ENCODE data around the gene HBZ.
"Not testable (repeated sequence)": the region's sequence is repeated elsewhere in the genome, so short reads cannot be mapped to it uniquely, and the experiment has no call there.

HBZ gene

DNA sequence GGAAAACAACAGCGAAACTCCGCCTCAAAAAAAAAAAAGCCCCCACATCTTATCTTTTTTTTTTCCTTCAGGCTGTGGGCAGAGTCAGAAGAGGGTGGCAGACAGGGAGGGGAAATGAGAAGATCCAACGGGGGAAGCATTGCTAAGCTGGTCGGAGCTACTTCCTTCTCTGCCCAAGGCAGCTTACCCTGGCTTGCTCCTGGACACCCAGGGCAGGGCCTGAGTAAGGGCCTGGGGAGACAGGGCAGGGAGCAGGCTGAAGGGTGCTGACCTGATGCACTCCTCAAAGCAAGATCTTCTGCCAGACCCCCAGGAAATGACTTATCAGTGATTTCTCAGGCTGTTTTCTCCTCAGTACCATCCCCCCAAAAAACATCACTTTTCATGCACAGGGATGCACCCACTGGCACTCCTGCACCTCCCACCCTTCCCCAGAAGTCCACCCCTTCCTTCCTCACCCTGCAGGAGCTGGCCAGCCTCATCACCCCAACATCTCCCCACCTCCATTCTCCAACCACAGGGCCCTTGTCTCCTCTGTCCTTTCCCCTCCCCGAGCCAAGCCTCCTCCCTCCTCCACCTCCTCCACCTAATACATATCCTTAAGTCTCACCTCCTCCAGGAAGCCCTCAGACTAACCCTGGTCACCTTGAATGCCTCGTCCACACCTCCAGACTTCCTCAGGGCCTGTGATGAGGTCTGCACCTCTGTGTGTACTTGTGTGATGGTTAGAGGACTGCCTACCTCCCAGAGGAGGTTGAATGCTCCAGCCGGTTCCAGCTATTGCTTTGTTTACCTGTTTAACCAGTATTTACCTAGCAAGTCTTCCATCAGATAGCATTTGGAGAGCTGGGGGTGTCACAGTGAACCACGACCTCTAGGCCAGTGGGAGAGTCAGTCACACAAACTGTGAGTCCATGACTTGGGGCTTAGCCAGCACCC, 22.8 kb downstream of the HBZ start:
- H3K27ac ChIP-seq, result no peak overlapping the region
- peaks cover 90% of the 10 kb centered on the region for H3K27me3 ChIP-seq
- H3K9ac ChIP-seq, result no peak overlapping the region
- no peak overlapping the region for H3K4me2 ChIP-seq
- peaks cover 59% of the 10 kb centered on the region for H4K20me1 ChIP-seq
- no peak for TF ChIP-seq Cebpa-rat (IDR thresholded peaks at IDR 0.05)
- H3K36me3 ChIP-seq, result no peaks in the 10 kb centered on the region
- H3K4me3 ChIP-seq, result no peak overlapping the region
- H3K9me3 ChIP-seq, result no peaks in the 10 kb centered on the region
- H3K4me1 ChIP-seq, result no peaks in the 10 kb centered on the region

DNA sequence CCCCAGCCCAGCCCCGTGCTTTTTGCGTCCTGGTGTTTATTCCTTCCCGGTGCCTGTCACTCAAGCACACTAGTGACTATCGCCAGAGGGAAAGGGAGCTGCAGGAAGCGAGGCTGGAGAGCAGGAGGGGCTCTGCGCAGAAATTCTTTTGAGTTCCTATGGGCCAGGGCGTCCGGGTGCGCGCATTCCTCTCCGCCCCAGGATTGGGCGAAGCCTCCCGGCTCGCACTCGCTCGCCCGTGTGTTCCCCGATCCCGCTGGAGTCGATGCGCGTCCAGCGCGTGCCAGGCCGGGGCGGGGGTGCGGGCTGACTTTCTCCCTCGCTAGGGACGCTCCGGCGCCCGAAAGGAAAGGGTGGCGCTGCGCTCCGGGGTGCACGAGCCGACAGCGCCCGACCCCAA, 23.6 kb downstream of the HBZ start:
- Histone ChIP-seq H4K20me1 (peaks cover 65% of the 10 kb centered on the region), H3K27me3 (peaks cover 90% of the 10 kb centered on the region)
- not testable (repeated sequence) for H3K36me3 ChIP-seq, H3K9me3 ChIP-seq, H3K9ac ChIP-seq, H3K4me3 ChIP-seq, H3K4me1 ChIP-seq, H3K27ac ChIP-seq, H3K4me2 ChIP-seq

DNA sequence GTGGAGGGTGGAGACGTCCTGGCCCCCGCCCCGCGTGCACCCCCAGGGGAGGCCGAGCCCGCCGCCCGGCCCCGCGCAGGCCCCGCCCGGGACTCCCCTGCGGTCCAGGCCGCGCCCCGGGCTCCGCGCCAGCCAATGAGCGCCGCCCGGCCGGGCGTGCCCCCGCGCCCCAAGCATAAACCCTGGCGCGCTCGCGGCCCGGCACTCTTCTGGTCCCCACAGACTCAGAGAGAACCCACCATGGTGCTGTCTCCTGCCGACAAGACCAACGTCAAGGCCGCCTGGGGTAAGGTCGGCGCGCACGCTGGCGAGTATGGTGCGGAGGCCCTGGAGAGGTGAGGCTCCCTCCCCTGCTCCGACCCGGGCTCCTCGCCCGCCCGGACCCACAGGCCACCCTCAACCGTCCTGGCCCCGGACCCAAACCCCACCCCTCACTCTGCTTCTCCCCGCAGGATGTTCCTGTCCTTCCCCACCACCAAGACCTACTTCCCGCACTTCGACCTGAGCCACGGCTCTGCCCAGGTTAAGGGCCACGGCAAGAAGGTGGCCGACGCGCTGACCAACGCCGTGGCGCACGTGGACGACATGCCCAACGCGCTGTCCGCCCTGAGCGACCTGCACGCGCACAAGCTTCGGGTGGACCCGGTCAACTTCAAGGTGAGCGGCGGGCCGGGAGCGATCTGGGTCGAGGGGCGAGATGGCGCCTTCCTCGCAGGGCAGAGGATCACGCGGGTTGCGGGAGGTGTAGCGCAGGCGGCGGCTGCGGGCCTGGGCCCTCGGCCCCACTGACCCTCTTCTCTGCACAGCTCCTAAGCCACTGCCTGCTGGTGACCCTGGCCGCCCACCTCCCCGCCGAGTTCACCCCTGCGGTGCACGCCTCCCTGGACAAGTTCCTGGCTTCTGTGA, 24.3 kb downstream of the HBZ start, which contains the start of gene HBA1:
TSS of gene HBA1 (plus strand) at position 204 of the 906 bp plus-strand sequence. CDS start at position 241, 37 bp downstream.
- H3K4me2 ChIP-seq, H3K27ac ChIP-seq, H3K4me3 ChIP-seq, H3K9ac ChIP-seq, H3K9me3 ChIP-seq, H3K36me3 ChIP-seq: not testable (repeated sequence)
- H3K4me1 ChIP-seq, result peaks cover 12% of the 10 kb centered on the region
- H4K20me1 ChIP-seq, result peaks cover 66% of the 10 kb centered on the region
- H3K27me3 ChIP-seq, result peaks cover 90% of the 10 kb centered on the region

DNA sequence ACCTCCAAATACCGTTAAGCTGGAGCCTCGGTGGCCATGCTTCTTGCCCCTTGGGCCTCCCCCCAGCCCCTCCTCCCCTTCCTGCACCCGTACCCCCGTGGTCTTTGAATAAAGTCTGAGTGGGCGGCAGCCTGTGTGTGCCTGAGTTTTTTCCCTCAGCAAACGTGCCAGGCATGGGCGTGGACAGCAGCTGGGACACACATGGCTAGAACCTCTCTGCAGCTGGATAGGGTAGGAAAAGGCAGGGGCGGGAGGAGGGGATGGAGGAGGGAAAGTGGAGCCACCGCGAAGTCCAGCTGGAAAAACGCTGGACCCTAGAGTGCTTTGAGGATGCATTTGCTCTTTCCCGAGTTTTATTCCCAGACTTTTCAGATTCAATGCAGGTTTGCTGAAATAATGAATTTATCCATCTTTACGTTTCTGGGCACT, 25.0 kb downstream of the HBZ start:
- no peak overlapping the region for H3K4me3 ChIP-seq
- no peak for TF ChIP-seq Cebpa-rat (IDR thresholded peaks at IDR 0.05)
- peaks cover 85% of the 10 kb centered on the region for H3K27me3 ChIP-seq
- peaks cover 12% of the 10 kb centered on the region for H3K4me1 ChIP-seq
- H3K36me3 ChIP-seq, result no peaks in the 10 kb centered on the region
- no peak overlapping the region for H3K4me2 ChIP-seq
- H3K9me3 ChIP-seq, result no peaks in the 10 kb centered on the region
- no peak overlapping the region for H3K27ac ChIP-seq
- H4K20me1 ChIP-seq, result peaks cover 70% of the 10 kb centered on the region
- H3K9ac ChIP-seq, result no peak overlapping the region

DNA sequence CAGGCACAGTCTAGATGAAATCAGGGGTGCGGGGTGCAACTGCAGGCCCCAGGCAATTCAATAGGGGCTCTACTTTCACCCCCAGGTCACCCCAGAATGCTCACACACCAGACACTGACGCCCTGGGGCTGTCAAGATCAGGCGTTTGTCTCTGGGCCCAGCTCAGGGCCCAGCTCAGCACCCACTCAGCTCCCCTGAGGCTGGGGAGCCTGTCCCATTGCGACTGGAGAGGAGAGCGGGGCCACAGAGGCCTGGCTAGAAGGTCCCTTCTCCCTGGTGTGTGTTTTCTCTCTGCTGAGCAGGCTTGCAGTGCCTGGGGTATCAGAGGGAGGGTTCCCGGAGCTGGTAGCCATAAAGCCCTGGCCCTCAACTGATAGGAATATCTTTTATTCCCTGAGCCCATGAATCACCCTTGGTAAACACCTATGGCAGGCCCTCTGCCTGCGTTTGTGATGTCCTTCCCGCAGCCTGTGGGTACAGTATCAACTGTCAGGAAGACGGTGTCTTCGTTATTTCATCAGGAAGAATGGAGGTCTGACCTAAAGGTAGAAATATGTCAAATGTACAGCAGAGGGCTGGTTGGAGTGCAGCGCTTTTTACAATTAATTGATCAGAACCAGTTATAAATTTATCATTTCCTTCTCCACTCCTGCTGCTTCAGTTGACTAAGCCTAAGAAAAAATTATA, 25.7 kb downstream of the HBZ start:
- no peak overlapping the region for H3K4me2 ChIP-seq
- no peak overlapping the region for H3K27ac ChIP-seq
- no peaks in the 10 kb centered on the region for H3K9me3 ChIP-seq
- no peak for TF ChIP-seq Cebpa-rat (IDR thresholded peaks at IDR 0.05)
- 0 out of 2 replicates have a peak, but pooled peaks cover 2% of the 10 kb centered on the region for H3K36me3 ChIP-seq
- H3K27me3 ChIP-seq, result peaks cover 84% of the 10 kb centered on the region
- H3K9ac ChIP-seq, result no peak overlapping the region
- no peak overlapping the region for H3K4me3 ChIP-seq
- peaks cover 77% of the 10 kb centered on the region for H4K20me1 ChIP-seq
- peaks cover 12% of the 10 kb centered on the region for H3K4me1 ChIP-seq

DNA sequence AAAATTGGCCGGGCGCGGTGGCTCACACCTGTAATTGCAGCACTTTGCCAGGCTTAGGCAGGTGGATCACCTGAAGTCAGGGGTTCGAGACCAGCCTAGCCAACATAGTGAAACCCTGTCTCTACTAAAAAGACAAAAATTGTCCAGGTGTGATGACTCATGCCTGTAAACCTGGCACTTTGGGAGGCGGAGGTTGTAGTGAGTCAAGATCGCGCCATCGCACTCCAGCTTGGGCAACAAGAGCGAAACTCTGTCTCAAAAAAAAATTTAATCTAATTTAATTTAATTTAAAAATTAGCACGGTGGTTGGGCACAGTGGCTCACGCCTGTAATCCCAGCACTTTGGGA, 26.2 kb downstream of the HBZ start:
- Histone ChIP-seq H3K27me3 (peaks cover 79% of the 10 kb centered on the region), H4K20me1 (peaks cover 82% of the 10 kb centered on the region)

DNA sequence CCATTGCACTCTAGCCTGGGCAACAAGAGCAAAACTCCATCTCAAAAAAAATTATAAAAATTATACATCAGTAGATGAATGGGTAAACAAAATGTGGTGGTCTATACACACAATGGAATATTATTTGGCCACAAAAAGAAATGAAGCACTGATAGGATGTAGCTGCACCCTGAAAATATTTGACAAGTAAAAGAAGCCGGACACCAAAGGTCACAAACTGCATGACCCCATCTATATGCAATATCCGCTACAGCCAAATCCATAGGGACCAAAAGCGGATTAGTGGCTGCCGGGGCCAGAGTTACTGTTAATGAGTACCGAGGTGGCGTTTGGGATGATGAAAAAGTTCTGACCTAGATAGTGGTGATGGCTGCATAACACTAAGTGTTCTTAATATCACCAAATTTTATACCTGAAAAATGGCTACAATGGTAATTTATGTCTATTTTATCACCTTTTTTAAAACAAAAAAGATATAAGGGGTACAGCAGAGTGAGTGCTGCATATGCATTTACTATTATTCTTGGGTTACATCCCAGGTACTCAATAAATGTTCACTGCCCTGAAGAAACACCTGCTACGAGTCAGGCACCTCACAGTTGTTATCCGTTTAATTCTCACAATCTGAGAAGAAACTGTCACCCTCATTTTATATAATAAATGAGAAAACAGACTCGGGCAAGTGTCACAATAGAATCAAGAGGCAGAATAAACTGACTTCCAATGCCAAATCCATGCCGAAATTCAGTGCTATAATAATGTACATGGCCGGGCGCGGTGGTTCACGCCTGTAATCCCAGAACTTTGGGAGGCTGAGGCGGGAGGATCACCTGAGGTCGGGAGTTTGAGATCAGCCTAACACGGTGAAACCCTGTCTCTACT, 27.0 kb downstream of the HBZ start:
- peaks cover 71% of the 10 kb centered on the region for H3K27me3 ChIP-seq
- H3K36me3 ChIP-seq, result peaks cover 14% of the 10 kb centered on the region
- no peak overlapping the region for H3K4me3 ChIP-seq
- H3K9ac ChIP-seq, result no peak overlapping the region
- H3K4me1 ChIP-seq, result peaks cover 12% of the 10 kb centered on the region
- peaks cover 84% of the 10 kb centered on the region for H4K20me1 ChIP-seq
- no peaks in the 10 kb centered on the region for H3K9me3 ChIP-seq
- no peak overlapping the region for H3K4me2 ChIP-seq
- H3K27ac ChIP-seq, result no peak overlapping the region
- no peak for TF ChIP-seq Cebpa-rat (IDR thresholded peaks at IDR 0.05)

More for the DNA sequence above, 26.2 kb downstream of the HBZ start:
- H3K9me3 ChIP-seq, result no peaks in the 10 kb centered on the region
- H3K4me1 ChIP-seq, result peaks cover 12% of the 10 kb centered on the region
- no peak overlapping the region for H3K27ac ChIP-seq
- no peak overlapping the region for H3K4me2 ChIP-seq
- 0 out of 2 replicates have a peak, but pooled peaks cover 6% of the 10 kb centered on the region for H3K36me3 ChIP-seq
- no peak overlapping the region for H3K4me3 ChIP-seq
- no peak overlapping the region for H3K9ac ChIP-seq
- no peak for TF ChIP-seq Cebpa-rat (IDR thresholded peaks at IDR 0.05)

DNA sequence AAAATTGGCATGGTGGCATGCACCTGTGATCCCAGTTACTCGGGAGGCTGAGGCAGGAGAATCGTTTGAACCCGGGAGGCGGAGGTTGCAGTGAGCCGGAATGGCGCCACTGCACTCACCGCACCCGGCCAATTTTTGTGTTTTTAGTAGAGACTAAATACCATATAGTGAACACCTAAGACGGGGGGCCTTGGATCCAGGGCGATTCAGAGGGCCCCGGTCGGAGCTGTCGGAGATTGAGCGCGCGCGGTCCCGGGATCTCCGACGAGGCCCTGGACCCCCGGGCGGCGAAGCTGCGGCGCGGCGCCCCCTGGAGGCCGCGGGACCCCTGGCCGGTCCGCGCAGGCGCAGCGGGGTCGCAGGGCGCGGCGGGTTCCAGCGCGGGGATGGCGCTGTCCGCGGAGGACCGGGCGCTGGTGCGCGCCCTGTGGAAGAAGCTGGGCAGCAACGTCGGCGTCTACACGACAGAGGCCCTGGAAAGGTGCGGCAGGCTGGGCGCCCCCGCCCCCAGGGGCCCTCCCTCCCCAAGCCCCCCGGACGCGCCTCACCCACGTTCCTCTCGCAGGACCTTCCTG, 27.7 kb downstream of the HBZ start, which contains the start of gene HBQ1:
TSS of gene HBQ1 (plus strand) at position 359 of the 575 bp plus-strand sequence. CDS start at position 387, 28 bp downstream.
- Histone ChIP-seq H4K20me1 (peaks cover 84% of the 10 kb centered on the region), H3K9me3 (no peaks in the 10 kb centered on the region), H3K4me3 (peak within 1 kb of the TSS; percentile 60), H3K36me3 (peaks cover 22% of the 10 kb centered on the region), H3K9ac (peak within 1 kb of the TSS; percentile 48; the same call in 1 of the 2 replicates), H3K27me3 (peaks cover 63% of the 10 kb centered on the region), H3K4me2 (peak within 1 kb of the TSS; percentile 96), H3K27ac (peak within 1 kb of the TSS; percentile 43; the same call in 1 of the 2 replicates), H3K4me1 (peaks cover 12% of the 10 kb centered on the region)
- no peak for TF ChIP-seq Cebpa-rat (IDR thresholded peaks at IDR 0.05)

Data from BLaER1 (cell line).